Common myeloid progenitor, CD34-positive (primary cell): ENCODE measurements around the gene TOR4A.

Experiments used
- CTCF ChIA-PET: fragments of 350-600 bp; sonication (Branson Sonifier 250); formaldehyde crosslinking; loops from one replicate; lab custom pipeline; 2021; ENCODE audit warnings: antibody characterized with exemption; lab: Charles Lee
- POLR2A ChIA-PET: fragments of 350-600 bp; sonication (Branson Sonifier 250); formaldehyde crosslinking; loops from one replicate; lab custom pipeline; 2021; ENCODE audit warnings: antibody characterized with exemption; lab: Charles Lee
- DNase-seq, 3 donors: peaks; one replicate each; pipeline versions ENCODE4 v3.0.0 to v3.0.0-alpha.2; 2013
- H3K27ac ChIP-seq, 2 experiments: 1 replicate in 1 of 2; 2 replicates in 1 of 2; pipeline ENCODE4 v1.7.0; 2013; ENCODE audit warnings: inconsistent platforms in 2 of 2, low read length in 2 of 2, mild to moderate bottlenecking in 2 of 2, low read depth in 1 of 2, moderate library complexity in 1 of 2; ENCODE audit not compliant: severe bottlenecking in 2 of 2, insufficient read depth in 1 of 2, poor library complexity in 1 of 2
- H3K27me3 ChIP-seq, 5 experiments: replicated peaks in 2 of 5; 1 replicate in 3 of 5; 2 replicates in 2 of 5; pipeline versions ENCODE4 v1.6.1 to v1.7.0; 2013; ENCODE audit warnings: low read length in 4 of 5, mild to moderate bottlenecking in 2 of 5, moderate library complexity in 2 of 5, inconsistent platforms in 1 of 5; ENCODE audit not compliant: insufficient read depth in 5 of 5, control insufficient read depth in 4 of 5
- H3K36me3 ChIP-seq, 4 experiments: 1 replicate in 2 of 4; 2 replicates in 2 of 4; pipeline versions ENCODE4 v1.6.1 to v1.7.0; 2013; ENCODE audit warnings: low read length in 3 of 4, control low read depth in 1 of 4, mild to moderate bottlenecking in 1 of 4; ENCODE audit not compliant: control insufficient read depth in 4 of 4, insufficient read depth in 4 of 4
- H3K4me1 ChIP-seq, 4 experiments: 1 replicate in 3 of 4; 2 replicates in 1 of 4; pipeline versions ENCODE4 v1.6.1 to v1.7.1; 2013; ENCODE audit warnings: low read length in 3 of 4, mild to moderate bottlenecking in 3 of 4, control low read depth in 1 of 4, inconsistent platforms in 1 of 4, moderate library complexity in 1 of 4; ENCODE audit not compliant: control insufficient read depth in 4 of 4, insufficient read depth in 4 of 4; ENCODE audit errors: control extremely low read depth in 1 of 4
- H3K4me3 ChIP-seq, 7 experiments: 1 replicate in 4 of 7; 2 replicates in 3 of 7; pipeline versions ENCODE4 v1.5.1 to v1.7.0; 2013; ENCODE audit warnings: mild to moderate bottlenecking in 7 of 7, low read length in 6 of 7, moderate library complexity in 6 of 7, inconsistent platforms in 2 of 7, low read depth in 2 of 7, control low read depth in 1 of 7; ENCODE audit not compliant: insufficient read depth in 4 of 7, control insufficient read depth in 1 of 7; ENCODE audit errors: extremely low read depth in 1 of 7
- H3K9me3 ChIP-seq, 5 experiments: 1 replicate in 4 of 5; 2 replicates in 1 of 5; pipeline versions ENCODE4 v1.6.1 to v1.7.1; 2013; ENCODE audit warnings: low read length in 4 of 5, mild to moderate bottlenecking in 2 of 5, inconsistent platforms in 1 of 5, low read depth in 1 of 5, moderate library complexity in 1 of 5; ENCODE audit not compliant: control insufficient read depth in 4 of 5, insufficient read depth in 2 of 5; ENCODE audit errors: control extremely low read depth in 1 of 5
- WGBS: methylation state at CpG from one replicate; pipeline ENCODE4 v1.1.5; 2013; ENCODE audit not compliant: insufficient coverage; 5-methylcytosine and 5-hydroxymethylcytosine counted together

Gene TOR4A

GRCh38 chr9:137281345-137282116, 4.0 kb downstream of the TOR4A start:
- 85% methylated on average over 27 of the region's 39 CpGs for WGBS
- POLR2A ChIA-PET = no interaction called here
- H3K27me3 ChIP-seq = no peaks in the 10 kb centered on the region
- H3K4me3 ChIP-seq = peak overlapping the region in 1 of 7 experiments; percentile 19
- H3K4me1 ChIP-seq = peaks cover 0 to 61% (median 52%) of the 10 kb centered on the region in 4 experiments
- H3K9me3 ChIP-seq = no peaks in the 10 kb centered on the region
- no peak for DNase-seq
- no peak overlapping the region for H3K27ac ChIP-seq
- CTCF ChIA-PET = interaction anchor here (1.4 to 2.1 kb wide), 3 partner anchors 9 to 21 kb away, joined by 3 to 6 read pairs (median 4); partner anchors contain the start of gene NRARP
- H3K36me3 ChIP-seq = peaks cover 3 to 40% (median 18%) of the 10 kb centered on the region in 4 experiments

GRCh38 chr9:137286975-137287383, 9.5 kb downstream of the TOR4A start:
- 61% methylated on average over 14 of the region's 14 CpGs for WGBS
- no peaks in the 10 kb centered on the region for H3K9me3 ChIP-seq
- H3K36me3 ChIP-seq = peaks cover 0 to 15% (median 6%) of the 10 kb centered on the region in 4 experiments
- H3K27me3 ChIP-seq = no peaks in the 10 kb centered on the region
- no peak overlapping the region for H3K4me3 ChIP-seq
- H3K4me1 ChIP-seq = peaks cover 0 to 14% (median 9%) of the 10 kb centered on the region in 4 experiments
- ChIA-PET CTCF (interaction anchor here (0.7 to 2.5 kb wide), 28 partner anchors 10 to 386 kb away, joined by 3 to 13 read pairs (median 4); partner anchors contain the start of genes EXD3, NOXA1, NRARP and TOR4A), POLR2A (interaction anchor here (1.1 kb wide), 1 partner anchor 125 kb away, joined by 4 read pairs; no protein-coding TSS in a partner anchor)
- peak; percentile 65 to 83 (median 74) for DNase-seq
- no peak overlapping the region for H3K27ac ChIP-seq

- DNase-seq = no peak
- ChIA-PET CTCF (interaction anchor here (1.1 kb wide), 1 partner anchor 115 kb away, joined by 4 read pairs; no protein-coding TSS in a partner anchor), POLR2A (interaction anchor here (1.5 kb wide), 1 partner anchor 28 kb away, joined by 4 read pairs; no protein-coding TSS in a partner anchor)
- WGBS = 99% methylated on average over 11 of the region's 15 CpGs
- H3K9me3 ChIP-seq = no peaks in the 10 kb centered on the region
- peaks cover 0 to 26% (median 22%) of the 10 kb centered on the region in 4 experiments for H3K4me1 ChIP-seq
- H3K4me3 ChIP-seq = no peak overlapping the region
- no peaks in the 10 kb centered on the region for H3K36me3 ChIP-seq
- peaks cover 0 to 14% (median 0%) of the 10 kb centered on the region in 5 experiments for H3K27me3 ChIP-seq
- no peak overlapping the region for H3K27ac ChIP-seq
Observed at GRCh38 chr9:137293094-137293481, 15.6 kb downstream of the TOR4A start.

- peaks cover 0 to 14% (median 0%) of the 10 kb centered on the region in 5 experiments for H3K27me3 ChIP-seq
- peaks cover 0 to 26% (median 22%) of the 10 kb centered on the region in 4 experiments for H3K4me1 ChIP-seq
- DNase-seq = no peak
- ChIA-PET POLR2A (interaction anchor here (0.6 to 1.6 kb wide), 3 partner anchors 16 to 111 kb away, joined by 3 to 4 read pairs (median 3); partner anchors contain the start of gene TOR4A), CTCF (interaction anchor here (1.0 to 1.4 kb wide), 5 partner anchors 16 to 215 kb away, joined by 3 to 4 read pairs (median 3); no protein-coding TSS in a partner anchor)
- 98% methylated on average over 27 of the region's 29 CpGs for WGBS
- no peaks in the 10 kb centered on the region for H3K36me3 ChIP-seq
- no peak overlapping the region for H3K4me3 ChIP-seq
- no peaks in the 10 kb centered on the region for H3K9me3 ChIP-seq
- no peak overlapping the region for H3K27ac ChIP-seq
Observed at GRCh38 chr9:137293482-137294090, 16.1 kb downstream of the TOR4A start.

- Histone ChIP-seq H3K27ac (no peak overlapping the region), H3K36me3 (no peaks in the 10 kb centered on the region), H3K4me1 (peaks cover 0 to 26% (median 22%) of the 10 kb centered on the region in 4 experiments), H3K27me3 (peaks cover 0 to 14% (median 0%) of the 10 kb centered on the region in 5 experiments), H3K9me3 (no peaks in the 10 kb centered on the region), H3K4me3 (no peak overlapping the region)
- ChIA-PET CTCF (interaction anchor here (1.0 to 1.4 kb wide), 4 partner anchors 16 to 215 kb away, joined by 3 to 4 read pairs (median 3); no protein-coding TSS in a partner anchor), POLR2A (interaction anchor here (0.6 to 1.6 kb wide), 3 partner anchors 17 to 110 kb away, joined by 3 to 4 read pairs (median 3); partner anchors contain the start of gene TOR4A)
- DNase-seq = peak; percentile 67 to 89 (median 82)
- WGBS = 31% methylated on average over 9 of the region's 11 CpGs
Observed at GRCh38 chr9:137294091-137294680, 16.7 kb downstream of the TOR4A start.

GRCh38 chr9:137294681-137295237, 17.2 kb downstream of the TOR4A start:
- peaks cover 0 to 26% (median 23%) of the 10 kb centered on the region in 4 experiments for H3K4me1 ChIP-seq
- H3K27me3 ChIP-seq = peaks cover 0 to 14% (median 0%) of the 10 kb centered on the region in 5 experiments
- POLR2A ChIA-PET = interaction anchor here (1.5 to 1.6 kb wide), 2 partner anchors 18 to 26 kb away, joined by 3 to 4 read pairs; partner anchors contain the start of gene TOR4A

More at GRCh38 chr9:137294681-137295237, 17.2 kb downstream of the TOR4A start:
- no peaks in the 10 kb centered on the region for H3K9me3 ChIP-seq
- peak in 2 of 3 donors; percentile 58 to 65 for DNase-seq
- WGBS = 9% methylated on average over 34 of the region's 35 CpGs
- no peak overlapping the region for H3K27ac ChIP-seq
- H3K36me3 ChIP-seq = no peaks in the 10 kb centered on the region
- peak overlapping the region in 4 of 7 experiments; percentile 38 to 69 (median 55) for H3K4me3 ChIP-seq
- CTCF ChIA-PET = interaction anchor here (1.1 to 1.4 kb wide), 2 partner anchors 95 to 214 kb away, joined by 3 read pairs; no protein-coding TSS in a partner anchor
